Cortex of kidney (tissue), 1 donor: ENCODE measurements around the gene CA5A.

Source experiments
- DNase-seq: peaks from one replicate; lab custom pipeline; 2025; lab: John Stamatoyannopoulos, UW

Gene CA5A

DNA sequence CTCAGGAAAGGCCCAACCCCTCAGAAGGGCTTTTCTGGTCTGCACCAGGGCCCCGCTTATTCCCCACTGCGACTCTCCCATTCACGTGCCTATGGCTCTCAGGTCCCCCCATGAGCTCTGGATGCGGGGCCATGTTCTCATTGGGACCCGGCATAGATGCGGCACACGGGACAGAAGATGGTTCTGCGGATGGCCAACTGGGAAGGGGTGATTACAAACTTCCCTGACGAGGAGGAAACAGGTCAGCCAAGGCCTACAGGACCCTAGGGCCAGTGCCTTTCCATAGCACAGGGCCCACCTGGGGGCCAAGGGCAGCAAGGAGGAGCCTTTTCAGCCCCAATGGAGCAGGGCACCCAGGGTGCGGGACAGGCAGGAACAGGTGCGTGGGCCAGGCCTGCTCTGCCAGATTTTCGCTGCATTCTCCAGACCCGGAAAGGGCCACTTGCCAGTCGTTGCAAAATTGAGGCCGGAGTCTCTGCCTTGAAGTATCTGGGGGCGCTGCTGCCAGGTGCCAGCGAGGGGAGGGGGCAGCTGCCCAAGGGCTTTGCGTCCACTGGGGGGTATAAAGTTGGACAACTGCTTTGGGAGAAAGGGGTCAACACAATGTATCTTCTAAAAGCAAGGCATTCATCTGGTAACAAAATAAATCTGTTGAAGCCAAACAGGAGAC, 87.5 kb downstream of the CA5A start:
- no peak for DNase-seq

DNA sequence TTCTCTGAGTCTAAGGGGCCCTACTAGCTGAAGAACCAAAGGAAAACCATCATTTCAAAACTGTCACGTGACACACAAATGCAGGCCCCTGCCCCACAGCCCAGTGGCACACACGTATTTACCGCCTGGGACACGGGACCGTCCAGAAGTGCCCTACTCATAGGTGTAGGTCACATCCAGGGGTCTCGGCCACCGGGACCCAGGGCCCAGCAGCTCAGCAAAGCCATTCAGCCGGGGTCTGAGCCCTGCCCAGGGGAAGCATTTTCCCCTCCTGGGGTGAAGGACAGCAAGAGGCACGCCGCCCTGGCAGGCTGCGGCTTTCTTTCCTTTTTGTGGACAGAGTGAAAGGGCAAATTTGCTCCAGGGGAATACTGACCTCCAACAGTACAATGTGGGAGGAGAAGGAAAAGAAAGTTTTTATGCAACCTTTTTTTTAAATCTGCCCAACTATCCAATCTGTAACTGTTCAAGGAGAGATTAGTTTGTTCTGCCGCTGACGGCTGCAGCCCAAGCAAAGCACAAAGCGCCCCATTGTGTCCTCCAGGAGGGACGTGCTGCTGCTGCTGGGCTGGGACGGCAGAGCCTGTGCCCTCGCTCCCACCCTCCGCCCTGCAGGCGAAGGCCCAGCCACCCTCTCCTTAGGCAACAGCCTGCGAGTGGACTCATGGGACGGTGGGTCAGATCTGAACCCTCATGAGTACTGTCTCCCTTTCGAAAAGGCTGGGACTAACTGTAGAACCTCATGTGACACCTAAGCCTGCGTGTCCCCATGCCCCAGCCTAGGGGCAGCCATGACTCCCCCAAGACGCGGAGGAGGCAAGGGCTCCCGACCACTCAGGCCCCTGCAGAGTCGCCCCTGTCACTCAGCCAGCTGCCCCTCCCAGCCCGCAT, 88.3 kb downstream of the CA5A start:
- no peak for DNase-seq

DNA sequence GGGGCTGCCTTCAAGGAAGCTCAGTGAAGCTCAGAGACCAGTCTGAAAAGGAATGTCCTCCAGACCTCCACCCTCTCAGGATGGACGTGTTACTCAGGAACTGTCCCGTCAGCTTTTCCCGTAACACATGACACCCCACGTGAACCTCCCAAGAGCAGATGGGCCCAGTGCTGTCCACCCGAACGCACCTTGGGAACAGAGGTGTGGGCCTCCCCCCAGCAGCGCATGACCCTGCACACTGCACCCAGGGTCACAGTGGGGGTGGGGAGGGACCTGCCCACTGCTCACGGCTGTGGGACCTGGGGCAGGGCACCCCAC, 88.9 kb downstream of the CA5A start:
- DNase-seq: no peak

DNA sequence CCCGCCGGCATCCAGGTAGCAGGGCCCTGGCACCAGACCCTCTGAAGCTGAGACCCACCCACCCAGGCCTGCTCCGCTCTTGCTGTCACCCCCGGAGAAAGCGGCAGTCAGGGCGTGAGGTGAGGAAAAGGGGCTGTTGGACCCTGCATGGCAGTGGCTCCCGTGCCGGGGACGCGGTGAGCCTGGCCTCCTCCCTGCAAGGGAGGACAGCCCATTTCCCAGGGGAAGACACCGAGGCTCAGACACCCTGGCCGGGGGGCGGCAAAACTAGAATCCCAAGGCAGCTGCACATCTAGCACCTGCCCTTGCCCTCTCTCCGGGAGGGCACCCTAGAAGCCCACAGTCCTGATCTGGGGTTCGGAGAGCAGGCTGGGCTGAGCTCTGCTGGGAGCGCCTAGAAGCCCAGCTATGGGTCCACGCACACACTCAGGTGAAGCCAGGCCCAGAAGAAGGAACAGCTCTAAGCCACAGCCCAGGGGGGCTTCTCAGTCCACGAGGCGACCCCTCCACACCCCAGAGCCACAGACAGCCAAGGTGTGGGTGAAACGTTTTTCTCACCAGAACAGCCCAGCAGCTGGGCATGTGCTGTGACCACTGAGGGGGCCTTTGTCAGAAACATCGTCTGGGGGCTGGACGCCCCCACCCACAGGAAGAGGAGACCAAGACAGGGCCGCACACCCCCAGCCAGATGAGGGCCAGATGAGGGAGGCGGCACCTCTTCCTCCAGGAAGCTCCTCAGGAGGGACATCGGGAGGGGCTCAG, 89.4 kb downstream of the CA5A start:
- DNase-seq: no peak

DNA sequence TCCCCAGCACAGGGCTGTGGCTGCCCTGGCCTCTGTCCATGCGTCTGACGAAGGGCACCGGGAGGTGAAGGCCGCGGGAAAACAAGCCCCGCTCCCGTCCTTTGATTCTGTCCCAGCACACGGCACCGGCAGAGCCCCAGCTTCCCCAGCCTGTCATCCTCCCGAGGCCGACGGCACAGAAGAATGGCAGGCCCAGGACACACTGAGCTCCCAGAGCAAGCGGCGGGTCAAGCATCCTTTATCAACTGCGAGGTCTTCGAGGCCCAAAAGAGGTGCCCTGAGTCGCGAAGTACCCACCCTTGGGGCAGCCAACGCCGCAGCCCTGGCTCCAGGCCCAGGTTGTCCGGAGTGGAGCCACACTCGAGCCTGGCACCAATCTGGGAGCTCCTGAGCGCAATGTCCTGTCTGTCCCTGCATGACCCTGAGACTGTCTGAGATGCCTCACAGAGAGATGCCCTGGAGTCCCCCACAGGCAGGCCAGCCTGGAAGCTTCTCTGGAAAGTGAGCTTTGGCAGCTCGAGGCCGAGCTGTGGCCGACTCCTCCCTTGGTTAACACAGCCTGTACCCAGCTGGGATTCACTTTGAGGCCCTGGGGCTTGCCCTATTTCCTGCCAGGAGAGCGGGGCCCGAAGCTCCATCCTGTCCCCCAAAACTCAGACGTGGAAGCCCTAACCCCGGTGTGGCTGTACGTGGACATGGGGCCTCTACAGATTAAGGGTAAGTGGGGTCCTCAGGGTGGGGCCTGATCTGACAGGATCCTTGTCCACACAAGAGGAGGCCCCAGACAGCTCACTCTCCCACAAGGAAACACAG, 90.3 kb downstream of the CA5A start:
- no peak for DNase-seq

DNA sequence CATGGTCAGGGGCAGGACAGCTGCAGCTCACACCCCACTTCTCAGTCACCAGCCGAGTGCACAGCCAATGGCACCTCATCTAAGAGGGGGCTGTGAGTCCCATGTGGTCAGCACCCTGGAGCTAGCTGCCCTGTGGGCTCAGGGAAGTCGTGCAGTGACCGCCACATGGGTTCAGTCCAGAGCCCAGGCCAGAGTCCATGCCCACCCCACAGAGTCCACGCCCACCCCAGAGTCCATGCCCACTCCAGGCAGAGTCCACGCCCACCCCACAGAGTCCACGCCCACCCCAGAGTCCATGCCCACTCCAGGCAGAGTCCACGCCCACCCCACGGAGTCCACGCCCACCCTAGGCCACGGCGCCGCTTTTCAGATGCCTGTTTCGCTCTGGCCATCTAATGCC, 91.1 kb downstream of the CA5A start:
- DNase-seq: no peak

DNA sequence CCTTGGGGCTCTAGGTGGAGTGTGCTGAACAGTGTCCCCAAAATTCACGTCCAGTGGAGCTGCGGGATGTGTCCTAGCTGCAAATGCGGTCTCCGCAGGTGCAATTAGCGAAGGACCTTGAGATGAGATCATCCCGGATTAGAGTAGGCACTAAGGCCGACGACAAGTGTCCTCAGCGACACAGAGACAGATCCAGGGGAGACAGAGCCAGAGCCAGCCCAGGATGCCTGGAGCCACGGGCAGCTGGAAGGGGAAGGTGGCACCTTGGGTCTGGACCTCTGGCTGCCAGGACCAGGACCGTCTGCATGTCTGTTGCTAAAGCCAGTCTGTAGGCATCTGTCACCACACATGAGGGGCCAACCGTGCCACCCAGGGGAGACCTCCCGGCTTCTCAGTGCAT, 91.5 kb downstream of the CA5A start:
- no peak for DNase-seq

DNA sequence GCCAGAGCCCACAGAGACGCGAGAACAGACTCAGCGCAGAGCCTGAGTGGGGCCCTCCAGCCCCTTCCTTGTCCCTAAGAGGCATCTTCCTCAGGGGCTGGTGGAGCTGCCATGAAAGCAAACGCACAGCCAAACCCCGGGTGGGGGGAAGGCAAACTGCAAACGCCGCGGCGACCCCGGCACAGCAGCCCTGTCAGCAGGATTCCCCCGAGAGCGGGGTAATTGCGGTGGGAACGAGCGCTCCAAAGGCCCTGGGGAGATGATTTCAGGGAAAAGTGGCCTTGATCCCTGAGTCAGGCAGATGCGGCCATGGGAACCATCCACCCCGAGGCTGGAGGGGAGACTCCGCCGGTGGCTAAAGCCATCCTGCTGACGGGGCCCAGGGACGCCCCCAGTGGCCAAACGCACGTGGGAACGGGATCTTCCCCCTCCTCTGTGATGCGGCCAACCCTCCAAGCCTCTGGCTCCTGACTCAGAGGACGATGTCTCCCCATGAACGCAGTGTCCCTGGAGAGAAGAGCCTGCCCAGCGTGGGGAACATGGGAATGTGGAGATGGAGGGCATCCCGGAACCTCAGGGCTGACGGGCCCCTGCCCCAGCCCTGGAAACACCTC, 92.1 kb downstream of the CA5A start:
- DNase-seq: no peak

DNA sequence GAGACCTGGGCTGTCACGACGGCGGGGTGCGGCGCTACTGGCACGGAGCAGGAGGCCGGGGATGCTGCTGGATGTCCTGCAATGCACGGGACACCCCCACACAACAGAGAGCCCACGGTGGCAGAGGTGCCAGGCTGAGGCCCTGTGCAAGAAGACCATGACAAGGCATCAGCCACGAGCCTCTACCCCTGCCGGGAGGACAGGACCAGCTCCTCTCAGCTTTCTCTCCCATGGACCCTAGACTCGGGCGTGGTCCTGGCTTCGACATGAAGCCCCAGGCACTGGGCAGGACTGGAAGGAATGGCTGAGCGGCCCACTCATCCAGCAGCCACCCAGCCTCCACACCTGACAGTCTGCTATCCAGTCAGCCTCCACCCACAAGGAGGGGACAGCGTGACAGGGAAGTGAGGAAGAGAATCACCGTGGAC, 92.6 kb downstream of the CA5A start:
- DNase-seq: no peak

DNA sequence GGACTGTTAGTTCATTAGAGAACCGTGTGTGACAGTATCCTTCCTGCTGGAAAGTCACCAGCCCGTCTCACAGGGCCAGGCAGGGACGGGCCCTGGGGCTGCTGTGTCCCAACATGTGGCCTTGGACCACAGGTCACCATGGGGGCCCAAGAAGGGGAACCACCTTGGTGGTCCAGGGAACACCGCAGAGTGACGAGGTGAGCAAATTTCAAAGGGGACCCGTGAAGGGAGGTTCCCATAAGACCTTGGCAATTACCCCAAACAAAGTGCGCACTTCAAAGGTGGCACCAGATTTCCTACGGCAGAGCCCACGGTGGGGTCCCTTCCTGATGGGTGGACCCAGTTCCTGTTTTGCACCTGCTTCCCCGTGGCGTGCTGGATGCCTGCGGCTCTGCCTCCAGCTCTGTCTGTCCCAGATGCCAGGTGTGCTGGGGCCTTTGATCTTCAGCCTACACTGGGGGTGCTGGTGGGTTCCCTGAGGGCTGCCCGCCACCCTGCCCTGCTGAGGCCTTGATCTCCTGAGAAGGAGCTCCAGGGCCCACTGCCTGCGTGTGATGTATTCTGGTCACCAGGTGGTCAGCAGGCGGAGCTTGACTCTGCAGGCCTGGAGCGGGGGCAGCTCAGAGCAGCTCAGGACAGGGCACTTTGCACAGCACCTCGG, 94.0 kb downstream of the CA5A start:
- no peak for DNase-seq

DNA sequence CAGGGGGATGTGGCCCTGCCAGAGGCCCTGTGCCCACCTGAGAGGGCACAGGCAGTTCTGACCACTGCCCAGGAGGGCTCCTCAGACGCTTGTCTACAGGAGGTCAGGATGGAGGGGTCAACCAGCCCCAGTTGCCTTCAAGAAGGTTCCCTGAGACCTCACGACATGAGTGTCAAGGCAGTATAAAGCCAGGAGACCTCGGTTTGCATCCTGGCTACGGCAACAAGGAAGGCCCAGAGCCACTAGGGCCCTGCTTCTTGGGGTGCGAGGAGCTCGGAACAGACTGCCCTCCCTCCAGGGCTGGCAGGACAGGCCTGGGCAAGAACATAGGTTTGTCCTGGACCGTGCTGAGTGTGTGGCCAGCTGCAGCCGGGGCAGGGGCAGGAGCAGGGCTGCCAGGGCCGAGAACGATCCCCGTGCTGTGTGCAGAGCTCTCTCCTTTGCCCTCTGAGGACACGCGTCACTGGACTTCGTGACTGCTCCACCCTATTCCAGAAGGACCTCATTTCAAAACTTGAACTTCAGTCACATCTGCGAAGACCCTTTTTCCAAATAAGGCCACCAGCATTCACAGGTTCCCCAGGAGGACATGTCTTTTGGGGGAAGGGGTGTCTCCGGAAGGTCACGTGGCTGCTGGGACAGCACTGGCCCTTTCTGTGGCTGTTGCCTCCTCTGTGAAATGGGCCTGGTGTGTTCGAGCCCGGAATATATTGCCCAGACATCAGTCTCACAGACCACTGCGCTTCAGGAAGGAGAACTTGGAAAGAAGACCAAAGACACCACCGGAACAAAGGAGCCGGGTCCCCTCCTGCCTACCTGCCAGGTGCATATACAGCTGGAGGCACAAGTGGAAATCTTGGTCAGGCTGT, 94.8 kb downstream of the CA5A start:
- DNase-seq: no peak

DNA sequence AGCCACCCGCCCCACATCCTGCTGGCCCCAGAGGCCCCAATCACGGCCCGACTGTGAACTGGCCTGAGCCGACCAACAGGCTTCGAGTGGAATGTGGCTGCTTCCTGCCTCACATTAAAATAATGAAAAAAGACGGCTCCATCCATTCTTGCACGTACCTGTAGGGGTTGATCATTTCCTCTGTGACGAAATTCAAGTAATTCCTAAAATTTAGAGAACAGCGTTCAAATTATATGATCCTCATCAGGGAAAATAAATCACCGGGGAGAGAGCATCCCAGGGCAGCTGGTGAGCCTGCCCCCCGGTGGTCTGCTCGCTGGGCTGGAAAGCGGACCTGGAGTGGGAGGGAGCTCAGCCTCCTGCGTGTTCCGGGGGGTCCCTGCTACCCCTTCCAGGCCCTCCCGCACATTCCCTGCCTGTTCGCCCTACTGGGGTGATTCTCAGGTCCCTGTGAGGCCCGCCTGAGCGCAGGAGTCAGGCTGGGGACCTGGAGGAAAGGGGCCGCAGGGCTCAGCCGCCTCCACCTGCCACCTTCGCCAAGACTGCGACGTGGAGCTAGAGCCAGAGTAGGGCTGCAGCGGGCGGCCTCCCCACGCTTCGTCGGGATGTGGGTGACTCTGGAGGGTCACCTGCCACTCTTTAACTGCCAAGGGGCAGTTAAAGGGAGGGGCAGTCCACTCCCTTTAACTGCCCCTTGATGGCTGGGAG, 95.9 kb downstream of the CA5A start:
- no peak for DNase-seq

DNA sequence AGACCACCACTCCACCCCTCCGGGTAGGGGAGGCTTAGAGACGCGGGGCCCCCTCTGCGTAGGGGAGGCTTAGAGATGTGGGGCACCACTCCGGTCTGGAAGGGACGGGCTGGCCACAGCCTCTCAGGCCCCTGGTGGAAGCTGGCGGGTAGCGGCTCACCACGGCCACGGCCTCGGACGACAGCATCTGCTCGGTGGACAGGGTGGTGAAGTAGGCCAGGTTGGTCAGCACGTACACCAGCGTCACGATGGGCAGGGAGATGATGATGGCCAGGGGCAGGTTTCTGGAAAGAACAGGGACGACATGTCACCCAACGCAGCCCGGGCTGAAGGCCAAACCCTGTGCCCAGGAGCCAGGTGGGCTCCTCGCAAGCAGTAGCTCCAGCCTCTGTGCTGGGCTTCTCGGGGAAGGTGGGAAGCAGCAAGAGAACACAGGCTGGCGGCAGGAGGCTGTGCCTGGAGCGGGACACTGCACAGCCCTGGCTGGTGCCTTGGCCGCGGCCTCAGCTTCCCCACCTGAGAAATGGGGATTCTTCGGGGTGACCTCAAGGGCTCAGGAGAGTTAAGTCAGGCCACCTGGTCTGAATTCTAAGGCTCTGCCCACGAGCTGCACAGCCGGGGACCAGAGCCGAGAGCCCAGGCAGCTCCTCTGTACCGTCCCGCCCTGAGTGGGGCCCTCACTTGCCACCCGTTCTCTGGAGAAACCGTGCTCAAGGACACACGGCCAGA, 96.6 kb downstream of the CA5A start:
- DNase-seq: no peak

DNA sequence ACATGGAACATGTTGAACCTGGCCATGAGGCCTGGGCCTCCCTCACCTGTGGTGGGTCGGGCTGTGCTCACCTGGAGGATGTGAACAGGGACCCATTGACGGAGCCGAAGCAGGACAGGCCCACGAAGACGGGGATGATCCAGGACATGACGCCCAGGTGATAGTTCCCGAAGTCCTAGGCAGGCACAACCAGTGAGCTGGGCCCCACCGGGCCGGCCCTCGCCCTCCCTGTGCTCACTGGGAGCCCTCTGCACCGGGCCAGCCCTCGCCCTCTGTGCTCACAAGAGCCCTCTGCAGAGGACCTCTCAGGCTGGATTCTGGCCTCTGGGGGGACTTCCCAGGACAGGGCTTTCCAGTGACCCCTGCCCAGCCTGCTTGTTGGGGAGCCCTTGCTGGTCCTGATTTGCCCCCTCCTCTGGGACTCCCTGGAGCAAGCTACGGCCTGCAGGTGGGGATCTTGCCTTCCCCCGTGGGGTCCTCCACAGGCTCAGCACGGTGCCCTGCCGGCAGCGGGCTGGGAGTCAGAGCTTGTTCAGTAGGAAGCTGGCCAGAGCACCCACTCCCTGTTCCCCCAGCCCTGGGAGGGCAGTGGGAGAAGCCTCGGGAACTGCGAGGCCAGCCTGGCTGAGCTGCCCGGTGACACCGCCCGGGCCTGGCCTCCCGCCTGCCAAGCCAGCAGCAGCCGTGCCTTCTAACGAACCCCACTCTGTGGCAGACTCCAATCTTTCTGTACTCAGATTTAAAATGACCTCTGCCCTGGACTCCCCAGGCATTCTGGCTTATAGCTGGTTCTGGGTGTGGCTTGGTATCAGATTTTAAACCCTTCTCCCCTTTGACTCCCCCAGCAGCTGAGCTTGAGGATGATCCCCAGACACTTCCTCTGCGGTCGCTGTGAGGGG, 97.4 kb downstream of the CA5A start:
- DNase-seq: no peak
